GM18517 (cell line): ENCODE results near the gene GABARAPL2.
A peak's percentile ranks its signal among the peaks of the same experiment; 100 is the strongest.
"Not testable (repeated sequence)": the region's sequence is repeated elsewhere in the genome, so short reads cannot be mapped to it uniquely, and the experiment has no call there.

ENCODE experiments used
- ATAC-seq: cut with Tn5 transposase; IDR thresholded peaks from one replicate; pipeline ENCODE4 v1.9.1; 2021; ENCODE audit warnings: mild to moderate bottlenecking, moderate library complexity; ENCODE audit not compliant: unreplicated experiment

GABARAPL2 gene

GRCh38 chr16:75590920-75591843 lies 25.0 kb downstream of the GABARAPL2 start:
- ATAC-seq = no peak

DNA sequence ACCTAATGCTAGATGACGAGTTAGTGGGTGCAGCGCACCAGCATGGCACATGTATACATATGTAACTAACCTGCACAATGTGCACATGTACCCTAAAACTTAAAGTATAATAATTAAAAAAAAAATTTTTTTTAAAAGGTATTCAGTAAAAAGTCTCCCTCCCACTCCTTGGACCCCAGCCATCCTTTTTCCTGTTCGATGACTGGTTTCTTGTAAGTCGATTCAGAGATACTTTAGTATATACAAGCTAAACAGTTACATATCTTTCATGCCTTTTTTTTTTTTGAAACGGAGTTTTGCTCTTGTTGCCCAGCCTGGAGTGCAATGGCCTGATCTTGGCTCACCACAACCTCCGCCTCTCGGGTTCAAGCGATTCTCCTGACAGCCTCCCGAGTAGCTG lies 25.7 kb downstream of the GABARAPL2 start:
- ATAC-seq = not testable (repeated sequence)

DNA sequence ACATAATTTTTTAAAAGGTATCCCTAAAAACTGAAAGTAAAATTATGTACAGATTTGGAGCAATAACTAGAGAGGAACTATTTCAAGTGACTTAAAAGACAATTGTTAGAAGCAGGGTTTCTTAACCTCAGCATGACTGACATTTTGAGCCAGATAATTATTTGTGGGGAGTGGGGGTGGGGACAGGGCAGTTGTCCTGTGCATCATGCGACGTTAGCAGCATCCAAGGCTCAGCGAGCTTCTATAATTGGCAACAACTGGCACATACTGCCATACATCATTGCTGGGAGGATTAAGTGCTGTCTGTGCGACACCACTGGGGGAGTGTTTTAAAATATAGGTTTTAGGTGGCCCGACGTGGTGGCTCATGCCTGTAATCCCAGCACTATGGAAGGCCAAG lies 27.1 kb downstream of the GABARAPL2 start:
- no peak for ATAC-seq

DNA sequence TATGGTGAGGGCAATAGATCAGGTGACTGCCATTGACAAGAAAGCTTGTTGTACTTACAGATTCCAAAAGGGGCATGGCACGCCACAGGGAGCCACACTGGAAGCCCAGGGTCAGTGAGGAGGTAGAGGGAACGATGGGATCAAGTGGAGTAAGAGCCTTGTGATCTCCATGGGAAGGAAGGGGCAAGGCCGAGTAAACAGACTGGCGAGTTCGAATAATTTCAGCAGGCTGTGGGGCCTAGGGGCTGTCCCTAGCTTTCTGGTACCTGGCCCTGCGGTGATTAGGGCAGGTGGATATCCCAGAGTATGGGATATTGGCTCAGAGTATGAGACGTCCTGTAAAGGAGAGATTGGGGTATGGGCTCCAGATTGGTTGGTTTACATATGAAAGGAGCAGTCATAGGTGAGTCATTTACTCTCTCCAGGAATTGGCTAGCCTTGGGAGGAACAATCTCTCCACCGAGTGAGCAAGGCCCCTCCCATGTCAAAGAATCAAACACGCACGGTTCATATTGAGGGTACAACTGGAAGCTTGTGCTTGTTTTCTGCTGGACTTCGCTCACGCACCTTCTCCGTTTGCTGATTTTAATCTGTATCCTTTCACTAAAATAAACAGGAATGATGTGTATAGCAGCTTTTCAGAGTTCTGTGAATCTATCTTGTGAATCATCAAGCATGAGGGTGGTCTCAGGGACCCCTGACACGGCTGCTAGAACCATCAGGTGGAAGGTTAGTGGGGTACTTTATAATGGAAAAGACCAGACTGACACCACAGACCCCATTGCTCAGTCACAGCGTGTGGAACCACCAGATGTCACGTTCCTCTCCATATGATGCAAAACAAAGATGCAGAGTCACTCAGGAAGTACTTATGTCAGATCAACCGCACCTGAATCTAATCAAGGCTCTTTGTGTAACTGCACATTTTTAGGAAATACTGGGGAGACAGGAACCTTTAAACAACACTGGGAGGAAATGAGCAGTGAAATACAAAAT lies 27.9 kb downstream of the GABARAPL2 start:
- ATAC-seq = no peak

GRCh38 chr16:75599452-75600277 lies 33.5 kb downstream of the GABARAPL2 start:
- no peak for ATAC-seq

- ATAC-seq = no peak
Measured at GRCh38 chr16:75603241-75603640, 37.1 kb downstream of the GABARAPL2 start.

GRCh38 chr16:75606507-75606906 lies 40.3 kb downstream of the GABARAPL2 start:
- no peak for ATAC-seq

DNA sequence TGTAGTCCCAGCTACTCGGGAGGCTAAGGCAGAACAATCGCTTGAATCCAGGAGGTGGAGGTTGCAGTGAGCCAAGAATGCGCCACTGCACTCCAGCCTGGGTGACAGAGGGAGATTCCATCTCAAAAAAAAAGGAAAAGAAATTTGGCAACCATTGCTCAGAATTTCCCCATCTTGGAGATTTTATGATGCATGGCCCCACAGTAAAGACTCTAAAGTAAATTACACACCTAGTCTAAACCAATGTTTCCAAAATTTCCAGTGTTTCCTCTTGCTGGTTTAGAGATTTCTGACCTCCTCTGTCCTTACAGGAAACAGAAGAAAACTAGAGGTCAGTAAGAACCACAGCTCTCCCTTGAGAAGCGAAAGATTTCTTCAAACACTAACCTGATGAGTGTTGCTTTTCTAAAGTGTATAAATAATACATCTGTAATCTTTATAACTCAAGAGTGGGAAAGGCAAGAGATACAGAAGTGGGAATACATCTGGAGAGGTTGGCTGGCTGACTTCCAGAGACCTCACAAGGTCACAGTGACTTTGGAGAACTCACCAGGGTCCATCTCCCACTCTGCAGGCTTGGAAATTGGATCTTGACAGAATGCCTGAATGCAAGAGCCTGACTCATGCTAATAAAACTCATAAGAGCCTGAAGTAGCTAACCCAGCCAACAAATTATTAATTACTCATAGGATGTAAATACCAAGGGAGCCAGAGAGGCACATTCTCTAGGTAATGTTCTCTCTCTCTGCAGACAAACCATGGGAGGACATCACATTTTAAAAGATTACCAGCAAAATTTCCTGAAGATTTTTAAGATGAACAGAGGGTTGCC lies 48.1 kb downstream of the GABARAPL2 start:
- ATAC-seq = no peak

- ATAC-seq = no peak
Measured at GRCh38 chr16:75615619-75616018, 49.4 kb downstream of the GABARAPL2 start.

GRCh38 chr16:75616521-75617010 lies 50.4 kb downstream of the GABARAPL2 start:
- ATAC-seq = no peak

- no peak for ATAC-seq
Measured at GRCh38 chr16:75617121-75617520, 50.9 kb downstream of the GABARAPL2 start.

- no peak for ATAC-seq
Measured at GRCh38 chr16:75618780-75619179, 52.6 kb downstream of the GABARAPL2 start.

- ATAC-seq = no peak
Measured at GRCh38 chr16:75620326-75621169, 54.4 kb downstream of the GABARAPL2 start.

DNA sequence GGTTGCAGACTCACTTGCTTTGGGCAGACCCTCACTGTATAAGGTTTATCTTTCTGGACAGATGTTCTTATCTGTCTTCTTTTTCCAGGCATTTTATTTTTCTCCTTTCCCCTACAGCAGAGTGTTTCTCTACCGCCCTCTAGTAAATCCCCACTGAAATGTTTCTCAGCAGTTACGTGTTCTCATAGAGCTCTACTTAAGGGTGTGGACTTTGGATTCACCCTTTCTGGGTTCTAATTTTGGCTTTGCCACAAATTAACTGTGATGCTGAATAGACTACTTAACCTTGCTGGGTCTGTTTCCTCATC lies 54.9 kb downstream of the GABARAPL2 start:
- no peak for ATAC-seq

GRCh38 chr16:75622761-75623605 lies 56.8 kb downstream of the GABARAPL2 start, which contains the start of gene ADAT1:
TSS of gene ADAT1 (minus strand) at chr16:75623281. CDS start at chr16:75620799, 2,482 bp downstream.
- peak; percentile 91 for ATAC-seq

- ATAC-seq = no peak
Measured at GRCh38 chr16:75624921-75625334, 58.7 kb downstream of the GABARAPL2 start.

GRCh38 chr16:75626806-75627205 lies 60.6 kb downstream of the GABARAPL2 start:
- ATAC-seq = no peak
